GM23248 (cell line): Measurements from ENCODE around the gene GALNT7. TPM values are rescaled to one million over a fixed set of nuclear protein-coding genes. Genes with fewer than 3 reads are reported as not detected.

Experiments used
- DNase-seq: peaks from one replicate; pipeline ENCODE4 v3.0.0-alpha.2; 2015
- H2AFZ ChIP-seq: fragments of 200-600 bp; sonication (generic); 2 replicates; pipeline ENCODE4 v1.6.1; 2016; ENCODE audit warnings: antibody characterized with exemption
- H3F3A ChIP-seq: fragments of 200-600 bp; sonication (generic); 2 replicates; pipeline ENCODE4 v1.6.1; 2016; ENCODE audit warnings: mild to moderate bottlenecking, antibody characterized with exemption, mixed run types; ENCODE audit not compliant: insufficient read depth
- H3K27ac ChIP-seq: fragments of 200-600 bp; sonication (generic); 2 replicates; pipeline ENCODE4 v1.5.1; 2016; ENCODE audit warnings: mild to moderate bottlenecking
- H3K27me3 ChIP-seq: fragments of 200-600 bp; sonication (generic); replicated peaks from 2 replicates; pipeline ENCODE4 v1.6.1; 2016; ENCODE audit warnings: mild to moderate bottlenecking; ENCODE audit not compliant: insufficient read depth
- H3K36me3 ChIP-seq: fragments of 200-600 bp; sonication (generic); 2 replicates; pipeline ENCODE4 v1.6.1; 2016; ENCODE audit warnings: low read depth, mild to moderate bottlenecking
- H3K4me1 ChIP-seq: fragments of 200-600 bp; sonication (generic); 2 replicates; pipeline ENCODE4 v1.6.1; 2016; ENCODE audit warnings: mild to moderate bottlenecking; ENCODE audit not compliant: insufficient read depth
- H3K4me2 ChIP-seq: fragments of 200-600 bp; sonication (generic); one replicate; pipeline ENCODE4 v1.6.1; 2016; ENCODE audit warnings: mild to moderate bottlenecking; ENCODE audit not compliant: unreplicated experiment
- H3K4me3 ChIP-seq: fragments of 200-600 bp; sonication (generic); 2 replicates; pipeline ENCODE4 v1.5.1; 2016; ENCODE audit warnings: mild to moderate bottlenecking
- H3K79me2 ChIP-seq: fragments of 200-600 bp; sonication (generic); 2 replicates; pipeline ENCODE4 v1.6.1; 2016; ENCODE audit warnings: mild to moderate bottlenecking; ENCODE audit not compliant: insufficient read depth
- H3K9ac ChIP-seq: fragments of 200-600 bp; sonication (generic); 2 replicates; pipeline ENCODE4 v1.6.1; 2016; ENCODE audit warnings: mild to moderate bottlenecking
- H3K9me2 ChIP-seq: fragments of 200-600 bp; sonication (generic); 2 replicates; pipeline ENCODE4 v1.6.1; 2016; ENCODE audit warnings: mixed run types, mild to moderate bottlenecking, moderate library complexity; ENCODE audit not compliant: insufficient read depth
- H3K9me3 ChIP-seq: fragments of 200-600 bp; sonication (generic); one replicate; pipeline ENCODE4 v1.6.1; 2017; ENCODE audit warnings: low read depth
- H4K20me1 ChIP-seq: fragments of 200-600 bp; sonication (generic); 2 replicates; pipeline ENCODE4 v1.6.0; 2016; ENCODE audit not compliant: insufficient read depth
- EZH2 ChIP-seq: fragments of 200-600 bp; sonication (generic); IDR thresholded peaks from 2 replicates; pipeline ENCODE4 v1.6.1; 2018; ENCODE audit warnings: antibody characterized with exemption, mild to moderate bottlenecking; ENCODE audit not compliant: insufficient read depth, poor library complexity, severe bottlenecking
- EZH2phosphoT487 ChIP-seq: fragments of 200-600 bp; sonication (generic); IDR thresholded peaks from 2 replicates; pipeline ENCODE4 v1.6.1; 2018; ENCODE audit warnings: antibody characterized with exemption, moderate library complexity, mild to moderate bottlenecking, low read depth; ENCODE audit not compliant: insufficient read depth
- WGBS, 2 experiments: methylation state at CpG; one replicate each; pipeline ENCODE4 v1.1.6; 2015 to 2017; ENCODE audit warnings: low lambda C conversion rate in 2 of 2, low coverage in 1 of 2; ENCODE audit errors: missing lambda C conversion rate in 2 of 2; 5-methylcytosine and 5-hydroxymethylcytosine counted together
- in situ Hi-C: fragments of 300-500 bp; cut with MboI; formaldehyde crosslinking; loops from 2 replicates; pipeline ENCODE4 v1.15.0; 2020
- polyA plus RNA-seq: library from polyadenylated mRNA; unstranded; fragments of >200 nt; fragmentation: Nextera tagmentation; extraction: Ambion mirVana; gene quantifications from 2 replicates; pipeline ENCODE4 v1.2.1, GENCODE V29; 2016
- total RNA-seq: library from RNA; depleted of rRNA; stranded (reverse); fragments of >200 nt; shearing (Covaris generic); gene quantifications from 2 replicates; pipeline ENCODE4 v1.2.3, GENCODE V29; 2014

Gene GALNT7
- total and polyA plus RNA-seq, 2 experiments from 2014 or later: 5.8 to 13.1 TPM

DNA sequence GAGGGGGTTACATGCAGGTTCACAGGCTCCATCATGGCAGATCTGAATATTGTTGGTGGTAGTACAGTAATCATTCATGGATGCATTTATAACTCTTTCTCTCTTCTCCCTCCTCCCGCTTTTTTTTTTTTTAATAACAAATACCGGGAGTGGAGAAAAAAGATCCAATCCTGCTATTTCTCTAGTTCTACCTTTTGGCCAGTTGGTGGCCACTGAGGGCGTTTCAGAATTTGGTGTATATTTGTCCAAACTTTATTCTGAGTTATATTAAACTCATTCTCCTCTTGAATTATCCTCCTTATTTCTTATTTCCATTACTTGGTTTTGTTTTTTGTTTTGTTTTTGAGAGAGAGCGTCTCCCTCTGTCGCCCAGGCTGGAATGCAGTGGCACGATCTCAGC, 90.7 kb downstream of the GALNT7 start:
- no peaks in the 10 kb centered on the region for H3K36me3 ChIP-seq
- in situ Hi-C loops: loop anchor here (10.0 kb wide), 1 partner anchor 235 kb away; no protein-coding TSS in a partner anchor

GRCh38 chr4:173261052-173261451, 92.4 kb downstream of the GALNT7 start:
- WGBS, 2 experiments: 84 to 90% methylated on average over 2 of the region's 2 CpGs
- in situ Hi-C loops: no loop called here

More for the DNA sequence above, 90.7 kb downstream of the GALNT7 start:
- H3K4me2 ChIP-seq: no peak overlapping the region
- H4K20me1 ChIP-seq: no peaks in the 10 kb centered on the region
- peak; percentile 13 for DNase-seq
- H3K9me2 ChIP-seq: no peaks in the 10 kb centered on the region
- no peaks in the 10 kb centered on the region for H3K4me1 ChIP-seq
- no peak overlapping the region for H3K9ac ChIP-seq
- no peak overlapping the region for H3K4me3 ChIP-seq
- TF ChIP-seq EZH2phosphoT487 (no peak), EZH2 (no peak)
- no peaks in the 10 kb centered on the region for H3F3A ChIP-seq
- H3K79me2 ChIP-seq: no peaks in the 10 kb centered on the region
- H3K27me3 ChIP-seq: peaks cover 27% of the 10 kb centered on the region
- H3K9me3 ChIP-seq: no peaks in the 10 kb centered on the region
- H3K27ac ChIP-seq: no peak overlapping the region
- H2AFZ ChIP-seq: no peak overlapping the region
- WGBS, 2 experiments: 74 to 84% methylated on average over 6 of the region's 6 CpGs

GRCh38 chr4:173262375-173262774, 93.8 kb downstream of the GALNT7 start:
- in situ Hi-C loops: no loop called here
- TF ChIP-seq EZH2: no peak
- no peak for TF ChIP-seq EZH2phosphoT487
- 89 to 92% methylated on average over 2 of the region's 2 CpGs for WGBS, 2 experiments
- H3K4me2 ChIP-seq: no peak overlapping the region
- H3K4me3 ChIP-seq: no peak overlapping the region
- H3K79me2 ChIP-seq: no peaks in the 10 kb centered on the region
- H3K4me1 ChIP-seq: no peaks in the 10 kb centered on the region
- no peaks in the 10 kb centered on the region for H3K9me3 ChIP-seq
- no peak for DNase-seq
- H3F3A ChIP-seq: no peaks in the 10 kb centered on the region
- H3K36me3 ChIP-seq: no peaks in the 10 kb centered on the region
- H3K9ac ChIP-seq: no peak overlapping the region
- H2AFZ ChIP-seq: no peak overlapping the region
- H4K20me1 ChIP-seq: no peaks in the 10 kb centered on the region
- H3K27ac ChIP-seq: no peak overlapping the region
- 0 out of 2 replicates have a peak, but pooled peaks cover 2% of the 10 kb centered on the region for H3K27me3 ChIP-seq
- no peaks in the 10 kb centered on the region for H3K9me2 ChIP-seq

More at GRCh38 chr4:173261052-173261451, 92.4 kb downstream of the GALNT7 start:
- Histone ChIP-seq H3F3A (no peaks in the 10 kb centered on the region), H3K4me1 (no peaks in the 10 kb centered on the region), H3K9me3 (no peaks in the 10 kb centered on the region), H3K4me2 (no peak overlapping the region), H3K9me2 (no peaks in the 10 kb centered on the region), H4K20me1 (no peaks in the 10 kb centered on the region), H3K27ac (no peak overlapping the region), H3K27me3 (peaks cover 11% of the 10 kb centered on the region; the same call in 1 of the 2 replicates), H3K36me3 (no peaks in the 10 kb centered on the region), H2AFZ (no peak overlapping the region), H3K79me2 (no peaks in the 10 kb centered on the region), H3K9ac (no peak overlapping the region), H3K4me3 (no peak overlapping the region)
- TF ChIP-seq EZH2: no peak
- no peak for TF ChIP-seq EZH2phosphoT487
- DNase-seq: no peak

DNA sequence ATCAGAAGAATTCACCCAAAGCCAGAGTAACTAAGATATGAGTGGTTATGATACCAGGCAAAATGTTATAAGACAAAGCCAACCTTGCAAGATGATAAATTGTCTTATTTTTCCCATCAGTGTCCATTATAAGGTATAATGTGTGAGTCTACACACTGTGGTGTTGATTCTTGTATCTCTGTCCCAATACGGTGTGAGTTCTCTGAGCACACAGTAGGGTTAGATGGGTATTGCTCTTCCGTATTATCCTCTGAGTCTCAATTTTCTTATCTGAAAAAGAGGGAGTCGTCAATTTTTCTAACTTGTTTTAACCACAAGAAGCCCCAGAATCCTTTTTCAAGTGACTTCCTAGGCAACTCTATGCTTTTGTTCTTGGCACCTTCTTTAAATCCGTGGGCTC, 95.6 kb downstream of the GALNT7 start:
- Histone ChIP-seq H4K20me1 (no peaks in the 10 kb centered on the region), H3K4me1 (no peaks in the 10 kb centered on the region), H3K79me2 (no peaks in the 10 kb centered on the region), H3K27me3 (no peaks in the 10 kb centered on the region), H3K27ac (no peak overlapping the region), H3K36me3 (no peaks in the 10 kb centered on the region), H3K4me2 (no peak overlapping the region), H3K9me2 (no peaks in the 10 kb centered on the region), H3K9ac (no peak overlapping the region), H3K4me3 (no peak overlapping the region), H3K9me3 (no peaks in the 10 kb centered on the region), H2AFZ (no peak overlapping the region), H3F3A (no peaks in the 10 kb centered on the region)
- in situ Hi-C loops: no loop called here
- TF ChIP-seq EZH2phosphoT487 (no peak), EZH2 (no peak)
- DNase-seq: no peak
- WGBS, 2 experiments: 46 to 55% methylated on average over 4 of the region's 4 CpGs
